Thyroid gland (tissue), 4 donors: Measurements from ENCODE around the gene THRB.

Experiments
- CTCF ChIP-seq, 6 experiments: fragments of 200-600 bp in 3 of 6; fragments of 450-650 bp in 3 of 6; sonication (generic) in 3 of 6; IDR thresholded peaks; one replicate each; pipeline ENCODE4 v1.5.1; 2016 to 2019; ENCODE audit warnings: antibody characterized with exemption in 6 of 6, mild to moderate bottlenecking in 2 of 6, inconsistent platforms in 1 of 6, moderate library complexity in 1 of 6
- POLR2A ChIP-seq, 2 donors: fragments of 450-650 bp; IDR thresholded peaks; one replicate each; pipeline ENCODE4 v1.6.1; 2017; ENCODE audit warnings: antibody characterized with exemption in 2 of 2, mild to moderate bottlenecking in 2 of 2, moderate library complexity in 1 of 2

- TF ChIP-seq CTCF (IDR thresholded peaks at IDR 0.05) (no peak), POLR2A (IDR thresholded peaks at IDR 0.05) (no peak)
These were observed 13.8 kb upstream of the THRB start for GRCh38 chr3:24508423-24508839.
